Esophagus muscularis mucosa (tissue), 4 donors: Measurements from ENCODE around the gene RUNX1. TPM values are rescaled to one million over a fixed set of nuclear protein-coding genes. Genes with fewer than 3 reads are reported as not detected.
"Not testable (repeated sequence)": the region's sequence is repeated elsewhere in the genome, so short reads cannot be mapped to it uniquely, and the experiment has no call there.

Experiments
- DNase-seq: peaks from one replicate; pipeline ENCODE4 v3.0.0-alpha.2; 2017; ENCODE audit errors: extremely low spot score
- H3K27ac ChIP-seq, 4 donors: fragments of 200-600 bp; sonication (generic); replicated peaks in 1 of 4; 1 replicate in 3 of 4; 2 replicates in 1 of 4; pipeline ENCODE4 v1.5.1; 2016 to 2019; ENCODE audit warnings: mild to moderate bottlenecking in 1 of 4
- H3K27me3 ChIP-seq, 4 donors: fragments of 200-600 bp; sonication (generic); one replicate each; pipeline versions ENCODE4 v1.5.1 to v1.6.0; 2016 to 2019
- H3K36me3 ChIP-seq, 4 donors: fragments of 200-600 bp; sonication (generic); one replicate each; pipeline ENCODE4 v1.5.1; 2016 to 2019
- H3K4me1 ChIP-seq, 4 donors: fragments of 200-600 bp; sonication (generic); one replicate each; pipeline ENCODE4 v1.5.1; 2016 to 2019
- H3K4me3 ChIP-seq, 4 donors: fragments of 200-600 bp; sonication (generic); 1 replicate in 2 of 4; 2 replicates in 2 of 4; pipeline ENCODE4 v1.5.1; 2016 to 2019; ENCODE audit warnings: mild to moderate bottlenecking in 4 of 4, moderate library complexity in 1 of 4
- H3K9me3 ChIP-seq, 4 donors: fragments of 200-600 bp; sonication (generic); 1 replicate in 3 of 4; 2 replicates in 1 of 4; pipeline ENCODE4 v1.5.1; 2016 to 2019
- EP300 ChIP-seq: sonication (generic); formaldehyde crosslinking; IDR thresholded peaks from one replicate; pipeline ENCODE4 v1.6.1; 2017; ENCODE audit warnings: antibody characterized with exemption
- POLR2A ChIP-seq: fragments of 450-650 bp; IDR thresholded peaks from one replicate; pipeline ENCODE4 v1.6.1; 2017; ENCODE audit warnings: antibody characterized with exemption, moderate library complexity, mild to moderate bottlenecking, low read depth
- POLR2AphosphoS5 ChIP-seq, 2 donors: sonication (generic); formaldehyde crosslinking; IDR thresholded peaks; one replicate each; pipeline ENCODE4 v1.6.1; 2017; ENCODE audit warnings: antibody characterized with exemption in 2 of 2
- WGBS: methylation state at CpG from one replicate; pipeline ENCODE4 v1.1.5; 2018; 5-methylcytosine and 5-hydroxymethylcytosine counted together
- intact Hi-C: fragments of 100-400 bp; cut with DNase I; formaldehyde crosslinking; loops from one replicate; pipeline ENCODE4 v1.15.1; 2023
- total RNA-seq, 4 donors: library from RNA; depleted of rRNA; stranded (reverse); fragments of >200 nt; gene quantifications; one replicate each; pipeline versions ENCODE4 v1.1.0 to v1.2.1, GENCODE V29; 2016
- TF ChIP-seq, protein P1 (sequence below), 3 experiments: fragments of 200-600 bp in 2 of 3; fragments of 450-650 bp in 1 of 3; sonication (generic) in 2 of 3; IDR thresholded peaks; one replicate each; pipeline ENCODE4 v1.5.1; 2017 to 2019; ENCODE audit warnings: antibody characterized with exemption in 3 of 3, mild to moderate bottlenecking in 2 of 3, moderate library complexity in 1 of 3

RUNX1 gene
- total RNA-seq, 4 donors from 2014 or later: 3.7 to 10.9 (median 5.6) TPM

DNA sequence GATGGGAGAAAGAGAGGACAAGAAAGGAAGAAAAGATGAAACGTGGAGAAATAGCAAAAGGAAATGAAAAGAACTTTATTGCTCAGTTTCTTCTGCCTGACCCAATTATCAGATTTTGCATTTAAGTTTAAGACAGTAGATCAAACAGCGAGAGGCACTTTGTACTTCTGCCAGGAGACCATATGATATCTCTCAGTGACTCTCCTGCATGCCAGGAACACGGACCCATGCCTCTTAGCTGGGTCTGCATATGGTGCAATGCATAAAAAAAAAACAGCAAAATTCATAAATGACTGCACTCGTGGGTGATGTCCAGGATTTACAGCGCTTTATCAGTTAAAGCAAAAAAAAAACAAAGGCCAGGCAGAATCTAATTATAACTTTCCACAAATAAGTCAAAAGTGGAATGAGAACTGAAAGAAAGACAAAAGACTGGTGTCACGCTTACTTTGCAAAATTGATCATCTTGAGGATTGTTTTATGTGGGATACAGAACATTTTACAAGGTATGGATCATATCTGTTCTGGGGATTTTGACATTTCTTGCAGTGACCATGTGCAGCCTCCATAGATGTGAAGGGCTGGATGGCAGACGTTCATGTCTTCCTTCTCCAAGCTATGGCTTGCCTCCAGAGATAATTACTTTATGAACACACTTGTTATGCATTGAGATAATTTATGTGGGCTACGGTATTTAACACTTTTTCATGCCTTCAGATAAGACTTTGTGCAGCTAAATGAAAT, 79.5 kb downstream of the RUNX1 start:
- WGBS: 59% methylated on average over 8 of the region's 8 CpGs

DNA sequence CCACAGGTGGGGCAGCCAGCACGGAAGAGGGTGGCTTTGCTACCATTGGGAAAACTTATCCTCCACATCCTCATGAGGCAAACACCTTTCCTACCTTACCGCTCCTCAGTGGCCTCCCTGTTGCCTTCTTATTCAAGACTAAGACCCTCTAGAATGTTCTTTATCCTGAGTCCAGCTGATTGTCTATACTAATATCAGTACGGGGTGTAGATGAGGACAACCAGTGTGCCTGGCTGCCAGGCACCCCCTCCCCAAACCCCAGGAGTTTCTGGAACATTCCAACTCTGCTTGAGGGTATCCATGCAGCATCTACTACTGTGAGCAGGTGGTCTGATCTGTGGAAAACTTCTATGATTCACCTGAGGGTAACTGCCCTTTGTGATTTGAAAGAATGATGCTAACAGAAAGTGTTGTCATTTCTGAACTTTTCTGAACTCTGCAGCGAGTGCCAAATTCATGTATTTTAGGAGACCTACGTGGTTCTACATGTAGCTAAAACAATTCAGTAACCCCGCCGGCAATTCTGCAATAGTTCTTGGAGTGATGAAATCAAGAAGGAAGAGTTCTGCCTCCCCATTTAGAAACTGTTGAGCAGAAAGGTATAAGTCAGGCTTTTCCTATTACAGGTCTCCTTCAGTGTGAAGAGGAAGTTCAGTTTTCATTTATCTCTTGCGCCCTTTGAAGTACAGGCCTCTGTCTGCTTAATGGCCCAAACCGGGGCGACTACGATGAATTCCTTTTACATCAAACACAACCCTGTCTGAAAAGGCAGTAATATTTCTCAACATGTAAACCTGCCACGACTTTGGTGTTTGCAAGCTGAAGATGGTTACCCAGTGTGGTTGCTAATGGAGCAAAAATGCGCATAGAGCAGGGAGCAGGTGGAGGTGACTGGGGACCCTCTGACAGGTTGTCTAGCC, 80.4 kb downstream of the RUNX1 start:
- no peak for TF ChIP-seq POLR2A
- TF ChIP-seq, protein P1, sequence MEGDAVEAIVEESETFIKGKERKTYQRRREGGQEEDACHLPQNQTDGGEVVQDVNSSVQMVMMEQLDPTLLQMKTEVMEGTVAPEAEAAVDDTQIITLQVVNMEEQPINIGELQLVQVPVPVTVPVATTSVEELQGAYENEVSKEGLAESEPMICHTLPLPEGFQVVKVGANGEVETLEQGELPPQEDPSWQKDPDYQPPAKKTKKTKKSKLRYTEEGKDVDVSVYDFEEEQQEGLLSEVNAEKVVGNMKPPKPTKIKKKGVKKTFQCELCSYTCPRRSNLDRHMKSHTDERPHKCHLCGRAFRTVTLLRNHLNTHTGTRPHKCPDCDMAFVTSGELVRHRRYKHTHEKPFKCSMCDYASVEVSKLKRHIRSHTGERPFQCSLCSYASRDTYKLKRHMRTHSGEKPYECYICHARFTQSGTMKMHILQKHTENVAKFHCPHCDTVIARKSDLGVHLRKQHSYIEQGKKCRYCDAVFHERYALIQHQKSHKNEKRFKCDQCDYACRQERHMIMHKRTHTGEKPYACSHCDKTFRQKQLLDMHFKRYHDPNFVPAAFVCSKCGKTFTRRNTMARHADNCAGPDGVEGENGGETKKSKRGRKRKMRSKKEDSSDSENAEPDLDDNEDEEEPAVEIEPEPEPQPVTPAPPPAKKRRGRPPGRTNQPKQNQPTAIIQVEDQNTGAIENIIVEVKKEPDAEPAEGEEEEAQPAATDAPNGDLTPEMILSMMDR (IDR thresholded peaks at IDR 0.05): no peak
- no peak for TF ChIP-seq POLR2AphosphoS5 (IDR thresholded peaks at IDR 0.05)
- TF ChIP-seq EP300: no peak
- intact Hi-C loops: no loop called here

More for the DNA sequence above, 79.5 kb downstream of the RUNX1 start:
- TF ChIP-seq EP300 (no peak), POLR2A (no peak), POLR2AphosphoS5 (IDR thresholded peaks at IDR 0.05) (no peak)
- TF ChIP-seq, protein P1 (IDR thresholded peaks at IDR 0.05): no peak
- Histone ChIP-seq H3K36me3 (no peaks in the 10 kb centered on the region), H3K4me1 (no peaks in the 10 kb centered on the region), H3K27ac (no peak overlapping the region), H3K9me3 (no peaks in the 10 kb centered on the region), H3K4me3 (no peak overlapping the region), H3K27me3 (peaks cover 0 to 4% (median 0%) of the 10 kb centered on the region in 4 donors)
- intact Hi-C loops: no loop called here
- DNase-seq: no peak

DNA sequence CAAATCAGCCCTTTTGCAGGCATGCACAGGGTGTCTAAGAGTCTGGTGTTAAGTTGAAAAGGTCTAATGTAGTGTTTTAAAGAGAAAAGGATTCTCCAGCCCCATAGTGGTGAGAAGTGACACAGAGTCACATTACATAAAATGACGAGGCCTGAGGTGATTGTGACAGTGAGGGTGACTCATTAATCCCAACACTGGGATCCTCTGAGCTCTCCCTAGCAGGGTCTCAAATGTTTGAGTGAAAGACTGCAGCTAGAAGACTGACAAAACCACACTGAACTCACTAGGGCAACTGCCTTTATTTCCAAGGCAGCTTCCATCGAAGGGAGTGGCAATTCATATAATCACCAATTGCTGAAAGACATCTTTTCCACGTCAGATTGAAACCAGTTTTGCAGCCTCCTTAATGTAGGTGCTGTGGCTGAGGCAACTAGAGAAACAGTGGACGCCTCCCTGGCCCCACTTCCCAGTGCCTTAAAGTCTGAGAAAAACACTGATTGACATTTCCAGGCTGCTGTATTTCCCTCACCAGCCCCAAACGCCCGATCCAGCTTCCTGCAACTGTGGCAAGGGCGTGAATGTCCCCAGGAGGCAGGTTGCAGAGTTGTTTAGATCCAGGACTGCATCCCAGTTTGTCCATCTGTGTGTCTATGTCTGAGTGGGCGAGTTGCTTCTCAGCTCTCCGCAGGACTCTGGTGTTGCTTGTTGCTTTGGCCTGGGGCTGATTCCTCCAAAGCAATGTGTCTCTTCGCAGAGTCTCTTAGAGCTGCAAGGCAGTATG, 81.4 kb downstream of the RUNX1 start:
- H3K27ac ChIP-seq: no peak overlapping the region
- TF ChIP-seq POLR2AphosphoS5 (IDR thresholded peaks at IDR 0.05) (no peak), EP300 (no peak), POLR2A (no peak)
- TF ChIP-seq, protein P1 (IDR thresholded peaks at IDR 0.05): no peak
- 75% methylated on average over 10 of the region's 10 CpGs for WGBS
- DNase-seq: no peak
- intact Hi-C loops: no loop called here
- no peaks in the 10 kb centered on the region for H3K4me1 ChIP-seq
- no peaks in the 10 kb centered on the region for H3K9me3 ChIP-seq
- H3K36me3 ChIP-seq: no peaks in the 10 kb centered on the region
- peaks cover 0 to 14% (median 0%) of the 10 kb centered on the region in 4 donors for H3K27me3 ChIP-seq
- no peak overlapping the region for H3K4me3 ChIP-seq

More for the DNA sequence above, 80.4 kb downstream of the RUNX1 start:
- Histone ChIP-seq H3K36me3 (no peaks in the 10 kb centered on the region), H3K9me3 (no peaks in the 10 kb centered on the region), H3K4me1 (no peaks in the 10 kb centered on the region), H3K27ac (no peak overlapping the region), H3K27me3 (peaks cover 0 to 9% (median 0%) of the 10 kb centered on the region in 4 donors), H3K4me3 (no peak overlapping the region)
- no peak for DNase-seq
- 71% methylated on average over 13 of the region's 13 CpGs for WGBS

DNA sequence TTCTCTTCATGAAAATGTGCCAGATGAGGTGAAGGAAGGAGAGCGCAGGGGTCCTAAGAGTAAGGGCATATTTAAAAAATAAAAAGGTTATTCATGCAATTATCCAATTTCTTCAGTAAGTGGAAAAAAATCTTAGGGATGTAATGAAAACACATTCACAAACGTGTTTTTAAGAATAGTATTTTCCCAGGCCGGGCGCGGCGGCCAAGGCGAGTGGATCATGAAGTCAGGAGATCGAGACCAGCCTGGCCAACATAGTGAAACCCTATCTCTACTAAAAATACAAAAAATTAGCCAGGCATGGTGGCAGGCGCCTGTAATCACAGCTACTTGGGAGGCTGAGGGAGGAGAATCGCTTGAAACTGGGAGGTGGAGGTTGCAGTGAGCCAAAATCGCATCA, 82.2 kb downstream of the RUNX1 start:
- H3K27me3 ChIP-seq: peaks cover 0 to 18% (median 0%) of the 10 kb centered on the region in 4 donors
- intact Hi-C loops, H3K4me1 ChIP-seq, H3K9me3 ChIP-seq, H3K36me3 ChIP-seq, H3K4me3 ChIP-seq, H3K27ac ChIP-seq, DNase-seq: not testable (repeated sequence)
- 87% methylated on average over 11 of the region's 11 CpGs for WGBS
